Measurements from ENCODE around the gene NEAT1.

The NEAT1 gene

DNA sequence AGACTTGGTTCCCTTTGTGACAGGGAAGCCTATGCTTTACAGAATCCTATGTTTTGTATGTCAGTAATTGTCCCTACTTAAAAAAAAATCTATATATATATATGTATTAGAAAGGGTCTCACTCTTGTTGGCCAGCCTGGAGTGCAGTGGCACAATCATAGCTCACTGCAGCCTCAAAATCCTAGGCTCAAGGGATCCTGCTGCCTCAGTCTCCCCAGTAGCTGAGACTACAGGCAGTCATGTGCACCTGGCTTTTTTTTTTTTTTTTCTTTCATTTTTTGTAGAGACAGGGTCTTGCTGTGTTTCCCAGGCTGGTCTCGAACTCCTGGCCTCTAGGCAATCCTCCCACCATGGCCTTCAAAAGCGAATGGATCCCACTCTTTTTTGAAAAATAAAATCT is 2.1 kb upstream of the NEAT1 start:
- TF ChIP-seq ELF4 (IDR thresholded peaks at IDR 0.05), result no peak
- no peak for TF ChIP-seq FOXM1 (IDR thresholded peaks at IDR 0.05; ENCODE audit: borderline replicate concordance)
- TF ChIP-seq HDGF (IDR thresholded peaks at IDR 0.05; ENCODE audit: borderline replicate concordance), result no peak
- no peak for TF ChIP-seq BHLHE40 (IDR thresholded peaks at IDR 0.05; ENCODE audit: borderline replicate concordance)
- no peak for TF ChIP-seq TARDBP (IDR thresholded peaks at IDR 0.05)
- no peak for DNase-seq (ENCODE audit: extremely low spot score)
- ChIA-PET POLR2A (interaction anchor here (1.1 to 16.9 kb wide), 12 partner anchors 10 to 78 kb away, joined by 3 to 1436 read pairs (median 47); partner anchors contain the start of genes FRMD8, MALAT1 and SLC25A45), CTCF (interaction anchor here (1.9 kb wide), 1 partner anchor 48 kb away, joined by 5 read pairs; no protein-coding TSS in a partner anchor)

DNA sequence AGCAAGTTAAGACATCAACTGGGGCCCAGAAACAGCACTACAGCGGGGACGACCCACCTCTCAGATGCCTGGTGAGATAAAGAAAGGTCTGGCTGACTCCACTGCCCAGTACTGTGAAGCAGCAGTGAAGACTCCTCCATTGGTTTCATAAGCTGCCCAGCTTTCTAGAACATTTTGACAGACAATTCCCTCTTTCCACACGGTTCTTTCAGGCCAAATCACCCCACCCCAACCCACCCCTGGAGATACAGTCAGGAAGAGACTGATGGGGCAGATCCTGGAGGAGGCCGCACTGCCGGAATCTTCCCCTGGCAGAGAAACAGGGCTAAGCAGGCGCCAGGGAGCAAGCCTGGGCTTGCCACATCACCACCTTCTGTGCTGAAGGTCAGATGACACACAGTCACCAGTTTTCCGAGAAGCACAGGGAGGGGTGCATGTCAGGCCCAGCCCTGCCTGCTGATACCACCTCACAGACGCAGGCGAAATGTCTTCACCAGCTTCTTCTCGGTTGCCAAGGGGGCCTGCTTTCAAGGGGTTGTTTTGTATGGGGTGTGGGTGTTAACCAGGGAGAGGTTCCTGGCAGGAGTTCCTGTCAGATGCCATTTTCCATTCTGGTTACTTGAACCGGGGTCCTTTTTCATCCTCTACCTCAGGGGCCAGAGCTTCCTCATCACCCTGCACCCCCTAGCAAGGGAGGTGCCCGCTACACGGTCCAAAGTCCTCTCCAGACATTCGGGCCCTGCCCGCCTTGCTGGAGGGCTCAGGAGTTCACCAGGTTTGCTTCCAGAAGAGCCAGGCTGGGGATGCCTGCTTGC is 1.4 kb upstream of the NEAT1 start:
- ChIA-PET POLR2A (interaction anchor here (0.7 to 16.9 kb wide), 12 partner anchors 9 to 77 kb away, joined by 3 to 1436 read pairs (median 47); partner anchors contain the start of genes FRMD8, MALAT1 and SLC25A45), CTCF (interaction anchor here (1.9 kb wide), 1 partner anchor 48 kb away, joined by 5 read pairs; no protein-coding TSS in a partner anchor)
- peak; percentile 49 for DNase-seq (ENCODE audit: extremely low spot score)
- TF ChIP-seq HDGF (IDR thresholded peaks at IDR 0.05; ENCODE audit: borderline replicate concordance) (peak; percentile 21; the same call in 1 of the 2 replicates), LEF1 (IDR thresholded peaks at IDR 0.05; ENCODE audit: borderline replicate concordance) (no peak)

DNA sequence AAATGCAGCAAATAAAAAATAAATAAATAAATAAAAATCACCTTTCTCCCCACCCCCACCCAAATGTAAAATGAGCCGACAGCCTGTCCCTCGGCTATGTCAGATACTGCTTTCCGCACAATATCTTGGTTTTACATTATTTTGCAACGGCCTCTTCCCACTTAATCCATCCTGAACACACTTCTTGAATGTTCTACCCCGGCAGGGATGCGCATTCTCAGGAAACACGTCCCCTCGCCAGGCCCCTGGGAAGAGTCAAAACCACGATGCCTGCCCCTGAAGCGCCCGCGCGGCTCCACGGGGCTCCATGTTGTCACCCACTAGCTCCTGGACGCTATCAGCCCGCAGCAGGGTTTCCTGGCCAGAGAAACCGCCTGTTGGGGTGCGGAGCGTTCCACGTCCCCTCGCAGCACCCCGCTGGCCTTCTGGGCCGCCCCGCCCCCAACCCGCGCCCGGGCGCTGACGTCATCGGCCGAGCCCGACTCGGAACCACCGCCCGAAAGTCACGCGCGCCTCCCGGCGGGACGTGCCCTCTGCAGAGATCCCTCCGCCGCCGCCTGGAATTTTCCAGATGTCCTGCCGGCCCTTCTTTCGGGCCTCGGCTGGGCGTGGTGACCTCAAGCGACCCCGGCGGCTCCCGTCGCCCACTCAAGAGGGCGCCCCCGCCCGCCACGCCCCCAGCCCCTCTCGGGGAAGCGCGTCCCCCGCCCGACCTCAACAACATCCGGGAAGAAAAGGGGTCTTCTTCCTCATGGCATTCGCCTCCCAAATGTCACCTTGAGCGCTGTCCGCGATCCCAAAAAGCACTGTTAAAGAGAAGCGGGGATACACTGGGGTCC is 585 bp upstream of the NEAT1 start:
- POLR2A ChIA-PET, result interaction anchor here (0.6 to 16.9 kb wide), 33 partner anchors 7 to 299 kb away, joined by 3 to 1436 read pairs (median 10); partner anchors contain the start of genes FRMD8, MALAT1, PCNX3 and RNASEH2C
- CTCF ChIA-PET, result interaction anchor here (0.8 kb wide), 1 partner anchor 189 kb away, joined by 3 read pairs; no protein-coding TSS in a partner anchor
- TF ChIP-seq LEF1 (IDR thresholded peaks at IDR 0.05; ENCODE audit: borderline replicate concordance), result 0 out of 2 replicates have a peak, but pooled peaks have one; percentile 59
- TF ChIP-seq ARNT (IDR thresholded peaks at IDR 0.05), result peak; percentile 92
- TF ChIP-seq ELF4 (IDR thresholded peaks at IDR 0.05), result no peak
- DNase-seq (ENCODE audit: extremely low spot score), result peak; percentile 78

DNA sequence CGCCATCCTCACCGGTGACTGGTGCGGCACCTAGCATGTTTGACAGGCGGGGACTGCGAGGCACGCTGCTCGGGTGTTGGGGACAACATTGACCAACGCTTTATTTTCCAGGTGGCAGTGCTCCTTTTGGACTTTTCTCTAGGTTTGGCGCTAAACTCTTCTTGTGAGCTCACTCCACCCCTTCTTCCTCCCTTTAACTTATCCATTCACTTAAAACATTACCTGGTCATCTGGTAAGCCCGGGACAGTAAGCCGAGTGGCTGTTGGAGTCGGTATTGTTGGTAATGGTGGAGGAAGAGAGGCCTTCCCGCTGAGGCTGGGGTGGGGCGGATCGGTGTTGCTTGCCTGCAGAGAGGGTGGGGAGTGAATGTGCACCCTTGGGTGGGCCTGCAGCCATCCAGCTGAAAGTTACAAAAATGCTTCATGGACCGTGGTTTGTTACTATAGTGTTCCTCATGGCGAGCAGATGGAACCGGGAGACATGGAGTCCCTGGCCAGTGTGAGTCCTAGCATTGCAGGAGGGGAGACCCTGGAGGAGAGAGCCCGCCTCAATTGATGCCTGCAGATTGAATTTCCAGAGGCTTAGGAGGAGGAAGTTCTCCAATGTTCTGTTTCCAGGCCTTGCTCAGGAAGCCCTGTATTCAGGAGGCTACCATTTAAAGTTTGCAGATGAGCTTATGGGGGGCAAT is 1.1 kb downstream of the NEAT1 start:
- DNase-seq (ENCODE audit: extremely low spot score), result no peak
- ChIA-PET CTCF (interaction anchor here (1.9 kb wide), 1 partner anchor 48 kb away, joined by 5 read pairs; no protein-coding TSS in a partner anchor), POLR2A (interaction anchor here (0.6 to 16.9 kb wide), 32 partner anchors 9 to 196 kb away, joined by 3 to 1436 read pairs (median 10); partner anchors contain the start of genes DPF2, FRMD8, MALAT1 and PCNX3)
- TF ChIP-seq CTBP1 (IDR thresholded peaks at IDR 0.05; ENCODE audit: borderline replicate concordance) (no peak), ZNF384 (IDR thresholded peaks at IDR 0.05) (no peak), SP1 (IDR thresholded peaks at IDR 0.05) (no peak), L3MBTL2 (conservative IDR thresholded peaks at IDR 0.05) (no peak), ARNT (IDR thresholded peaks at IDR 0.05) (no peak), BHLHE40 (IDR thresholded peaks at IDR 0.05; ENCODE audit: borderline replicate concordance) (no peak)
- TF ChIP-seq, protein P1, sequence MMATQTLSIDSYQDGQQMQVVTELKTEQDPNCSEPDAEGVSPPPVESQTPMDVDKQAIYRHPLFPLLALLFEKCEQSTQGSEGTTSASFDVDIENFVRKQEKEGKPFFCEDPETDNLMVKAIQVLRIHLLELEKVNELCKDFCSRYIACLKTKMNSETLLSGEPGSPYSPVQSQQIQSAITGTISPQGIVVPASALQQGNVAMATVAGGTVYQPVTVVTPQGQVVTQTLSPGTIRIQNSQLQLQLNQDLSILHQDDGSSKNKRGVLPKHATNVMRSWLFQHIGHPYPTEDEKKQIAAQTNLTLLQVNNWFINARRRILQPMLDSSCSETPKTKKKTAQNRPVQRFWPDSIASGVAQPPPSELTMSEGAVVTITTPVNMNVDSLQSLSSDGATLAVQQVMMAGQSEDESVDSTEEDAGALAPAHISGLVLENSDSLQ (IDR thresholded peaks at IDR 0.05), result no peak

DNA sequence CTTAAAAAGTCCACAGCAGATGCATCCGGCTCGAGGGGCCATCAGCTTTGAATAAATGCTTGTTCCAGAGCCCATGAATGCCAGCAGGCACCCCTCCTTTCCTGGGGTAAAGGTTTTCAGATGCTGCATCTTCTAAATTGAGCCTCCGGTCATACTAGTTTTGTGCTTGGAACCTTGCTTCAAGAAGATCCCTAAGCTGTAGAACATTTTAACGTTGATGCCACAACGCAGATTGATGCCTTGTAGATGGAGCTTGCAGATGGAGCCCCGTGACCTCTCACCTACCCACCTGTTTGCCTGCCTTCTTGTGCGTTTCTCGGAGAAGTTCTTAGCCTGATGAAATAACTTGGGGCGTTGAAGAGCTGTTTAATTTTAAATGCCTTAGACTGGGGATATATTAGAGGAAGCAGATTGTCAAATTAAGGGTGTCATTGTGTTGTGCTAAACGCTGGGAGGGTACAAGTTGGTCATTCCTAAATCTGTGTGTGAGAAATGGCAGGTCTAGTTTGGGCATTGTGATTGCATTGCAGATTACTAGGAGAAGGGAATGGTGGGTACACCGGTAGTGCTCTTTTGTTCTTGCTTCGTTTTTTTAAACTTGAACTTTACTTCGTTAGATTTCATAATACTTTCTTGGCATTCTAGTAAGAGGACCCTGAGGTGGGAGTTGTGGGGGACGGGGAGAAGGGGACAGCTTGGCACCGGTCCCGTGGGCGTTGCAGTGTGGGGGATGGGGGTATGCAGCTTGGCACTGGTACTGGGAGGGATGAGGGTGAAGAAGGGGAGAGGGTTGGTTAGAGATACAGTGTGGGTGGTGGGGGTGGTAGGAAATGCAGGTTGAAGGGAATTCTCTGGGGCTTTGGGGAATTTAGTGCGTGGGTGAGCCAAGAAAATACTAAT is 1.9 kb downstream of the NEAT1 start:
- TF ChIP-seq FOXK2 (IDR thresholded peaks at IDR 0.05) (no peak), SUZ12 (IDR thresholded peaks at IDR 0.05) (no peak), SP1 (IDR thresholded peaks at IDR 0.05) (no peak), HDGF (IDR thresholded peaks at IDR 0.05; ENCODE audit: borderline replicate concordance) (no peak), NFRKB (IDR thresholded peaks at IDR 0.05) (no peak), ARNT (IDR thresholded peaks at IDR 0.05) (no peak), L3MBTL2 (conservative IDR thresholded peaks at IDR 0.05) (no peak), BHLHE40 (IDR thresholded peaks at IDR 0.05; ENCODE audit: borderline replicate concordance) (no peak), ELF4 (IDR thresholded peaks at IDR 0.05) (no peak), FOXM1 (IDR thresholded peaks at IDR 0.05; ENCODE audit: borderline replicate concordance) (no peak), TARDBP (IDR thresholded peaks at IDR 0.05) (no peak), FOXA1 (IDR thresholded peaks at IDR 0.05) (no peak)
- TF ChIP-seq, protein P1 (IDR thresholded peaks at IDR 0.05), result no peak
- DNase-seq (ENCODE audit: extremely low spot score), result no peak
- CTCF ChIA-PET, result interaction anchor here (1.9 kb wide), 1 partner anchor 47 kb away, joined by 5 read pairs; no protein-coding TSS in a partner anchor
- POLR2A ChIA-PET, result interaction anchor here (0.8 to 16.9 kb wide), 28 partner anchors 8 to 466 kb away, joined by 3 to 1436 read pairs (median 12); partner anchors contain the start of genes CCDC85B, DPF2, FRMD8 and MALAT1

Data from HEK293T (cell line).